Measurements from ENCODE around the gene STRAP. TPM values are rescaled to one million over a fixed set of nuclear protein-coding genes. Genes with fewer than 3 reads are reported as not detected.

The STRAP gene
- total and polyA plus RNA-seq, 2 experiments from 2014 or later = 229 to 403 TPM

DNA sequence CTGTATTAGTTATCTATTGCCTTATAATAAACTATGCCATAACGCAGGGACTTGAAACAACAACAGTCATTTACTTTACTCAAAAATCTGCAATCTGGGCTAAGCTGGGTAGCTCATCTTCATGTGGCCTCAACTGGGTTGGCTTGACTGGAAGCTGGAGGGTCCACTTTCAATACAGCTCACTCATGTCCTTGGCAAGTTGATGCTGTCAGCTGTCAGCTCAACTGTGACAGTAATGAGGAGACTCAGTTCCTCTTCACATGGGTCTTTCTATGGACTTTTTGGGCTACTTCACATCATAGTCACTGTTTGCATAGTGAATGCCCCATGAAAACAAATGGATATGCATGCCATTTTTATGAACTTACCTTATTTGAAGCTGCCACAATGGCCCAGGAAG lies 33.6 kb upstream of the STRAP start:
- no peaks in the 10 kb centered on the region for H3K27me3 ChIP-seq (ENCODE audit: insufficient read depth)
- Mint-ChIP-seq H3K27ac (no peak overlapping the region), H3K27me3 (ENCODE audit: insufficient read depth, low read depth, poor library complexity) (no peaks in the 10 kb centered on the region), H3K4me1 (no peaks in the 10 kb centered on the region), H3K9me3 (no peaks in the 10 kb centered on the region), H3K36me3 (ENCODE audit: low read depth) (no peaks in the 10 kb centered on the region), H3K4me3 (no peak overlapping the region)
- TF ChIP-seq POLR2AphosphoS5 (IDR thresholded peaks at IDR 0.05; ENCODE audit: low read depth) (no peak), JUNB (IDR thresholded peaks at IDR 0.05; ENCODE audit: unreplicated experiment) (no peak), EZH2phosphoT487 (IDR thresholded peaks at IDR 0.05; ENCODE audit: unreplicated experiment) (no peak), EZH2 (IDR thresholded peaks at IDR 0.05; ENCODE audit: low read depth, unreplicated experiment) (no peak), ZNF331 (CRISPR knock-in tag; IDR thresholded peaks at IDR 0.05; ENCODE audit: low read depth) (no peak), ZNF114 (CRISPR knock-in tag; IDR thresholded peaks at IDR 0.05) (no peak), NANOG (IDR thresholded peaks at IDR 0.05; ENCODE audit: borderline replicate concordance) (no peak)
- TF ChIP-seq, protein P1, sequence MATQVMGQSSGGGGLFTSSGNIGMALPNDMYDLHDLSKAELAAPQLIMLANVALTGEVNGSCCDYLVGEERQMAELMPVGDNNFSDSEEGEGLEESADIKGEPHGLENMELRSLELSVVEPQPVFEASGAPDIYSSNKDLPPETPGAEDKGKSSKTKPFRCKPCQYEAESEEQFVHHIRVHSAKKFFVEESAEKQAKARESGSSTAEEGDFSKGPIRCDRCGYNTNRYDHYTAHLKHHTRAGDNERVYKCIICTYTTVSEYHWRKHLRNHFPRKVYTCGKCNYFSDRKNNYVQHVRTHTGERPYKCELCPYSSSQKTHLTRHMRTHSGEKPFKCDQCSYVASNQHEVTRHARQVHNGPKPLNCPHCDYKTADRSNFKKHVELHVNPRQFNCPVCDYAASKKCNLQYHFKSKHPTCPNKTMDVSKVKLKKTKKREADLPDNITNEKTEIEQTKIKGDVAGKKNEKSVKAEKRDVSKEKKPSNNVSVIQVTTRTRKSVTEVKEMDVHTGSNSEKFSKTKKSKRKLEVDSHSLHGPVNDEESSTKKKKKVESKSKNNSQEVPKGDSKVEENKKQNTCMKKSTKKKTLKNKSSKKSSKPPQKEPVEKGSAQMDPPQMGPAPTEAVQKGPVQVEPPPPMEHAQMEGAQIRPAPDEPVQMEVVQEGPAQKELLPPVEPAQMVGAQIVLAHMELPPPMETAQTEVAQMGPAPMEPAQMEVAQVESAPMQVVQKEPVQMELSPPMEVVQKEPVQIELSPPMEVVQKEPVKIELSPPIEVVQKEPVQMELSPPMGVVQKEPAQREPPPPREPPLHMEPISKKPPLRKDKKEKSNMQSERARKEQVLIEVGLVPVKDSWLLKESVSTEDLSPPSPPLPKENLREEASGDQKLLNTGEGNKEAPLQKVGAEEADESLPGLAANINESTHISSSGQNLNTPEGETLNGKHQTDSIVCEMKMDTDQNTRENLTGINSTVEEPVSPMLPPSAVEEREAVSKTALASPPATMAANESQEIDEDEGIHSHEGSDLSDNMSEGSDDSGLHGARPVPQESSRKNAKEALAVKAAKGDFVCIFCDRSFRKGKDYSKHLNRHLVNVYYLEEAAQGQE (IDR thresholded peaks at IDR 0.05; ENCODE audit: unreplicated experiment) = no peak
- DNase-seq (ENCODE audit: low spot score) (no peak), ATAC-seq (no peak)
- no peak overlapping the region for H2AFZ ChIP-seq
- no peak overlapping the region for H3K4me2 ChIP-seq
- H3F3A ChIP-seq (replicated peaks; ENCODE audit: low read depth) = no peaks in the 10 kb centered on the region
- H3K4me3 ChIP-seq = no peak overlapping the region
- no peaks in the 10 kb centered on the region for H3K79me2 ChIP-seq (replicated peaks; ENCODE audit: insufficient read depth)
- no peaks in the 10 kb centered on the region for H4K20me1 ChIP-seq (replicated peaks; ENCODE audit: insufficient read depth)
- 0 out of 2 replicates have a peak, but pooled peaks cover 3% of the 10 kb centered on the region for H3K9me2 ChIP-seq (ENCODE audit: insufficient read depth)
- no peak overlapping the region for H3K27ac ChIP-seq (ENCODE audit: low read depth)
- no peaks in the 10 kb centered on the region for H3K36me3 ChIP-seq (ENCODE audit: insufficient read depth)
- H3K4me1 ChIP-seq (ENCODE audit: insufficient read depth) = no peaks in the 10 kb centered on the region

DNA sequence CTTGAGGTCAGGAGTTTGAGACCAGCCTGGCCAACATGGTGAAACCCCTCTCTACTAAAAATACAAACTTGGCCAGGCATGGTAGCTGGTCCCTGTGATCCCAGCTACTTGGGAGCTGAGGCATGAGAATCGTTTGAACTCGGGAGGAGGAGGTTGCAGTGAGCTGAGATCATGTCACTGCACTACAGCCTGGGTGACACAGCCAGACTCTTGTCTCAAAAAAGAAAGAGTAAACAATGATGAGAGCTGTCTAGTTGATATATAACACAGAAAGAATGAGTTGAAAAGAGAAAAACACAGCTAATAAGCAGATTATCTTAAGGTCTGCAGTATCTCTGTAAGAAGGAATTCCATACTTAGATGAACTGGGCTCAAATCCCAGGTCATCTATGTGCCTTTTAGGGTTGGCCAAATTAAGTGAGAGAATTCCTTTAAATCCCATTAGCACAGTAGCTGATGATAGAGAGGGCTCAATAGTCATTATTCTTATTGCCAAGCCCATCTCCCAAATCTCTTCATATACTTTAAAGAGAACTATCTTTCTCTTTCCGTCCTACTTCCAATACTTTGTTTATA lies 31.1 kb upstream of the STRAP start:
- H3K27me3 Mint-ChIP-seq (ENCODE audit: insufficient read depth, low read depth, poor library complexity) = no peaks in the 10 kb centered on the region
- TF ChIP-seq STAT1 (IDR thresholded peaks at IDR 0.05; ENCODE audit: unreplicated experiment) = no peak
- TF ChIP-seq, protein P2, sequence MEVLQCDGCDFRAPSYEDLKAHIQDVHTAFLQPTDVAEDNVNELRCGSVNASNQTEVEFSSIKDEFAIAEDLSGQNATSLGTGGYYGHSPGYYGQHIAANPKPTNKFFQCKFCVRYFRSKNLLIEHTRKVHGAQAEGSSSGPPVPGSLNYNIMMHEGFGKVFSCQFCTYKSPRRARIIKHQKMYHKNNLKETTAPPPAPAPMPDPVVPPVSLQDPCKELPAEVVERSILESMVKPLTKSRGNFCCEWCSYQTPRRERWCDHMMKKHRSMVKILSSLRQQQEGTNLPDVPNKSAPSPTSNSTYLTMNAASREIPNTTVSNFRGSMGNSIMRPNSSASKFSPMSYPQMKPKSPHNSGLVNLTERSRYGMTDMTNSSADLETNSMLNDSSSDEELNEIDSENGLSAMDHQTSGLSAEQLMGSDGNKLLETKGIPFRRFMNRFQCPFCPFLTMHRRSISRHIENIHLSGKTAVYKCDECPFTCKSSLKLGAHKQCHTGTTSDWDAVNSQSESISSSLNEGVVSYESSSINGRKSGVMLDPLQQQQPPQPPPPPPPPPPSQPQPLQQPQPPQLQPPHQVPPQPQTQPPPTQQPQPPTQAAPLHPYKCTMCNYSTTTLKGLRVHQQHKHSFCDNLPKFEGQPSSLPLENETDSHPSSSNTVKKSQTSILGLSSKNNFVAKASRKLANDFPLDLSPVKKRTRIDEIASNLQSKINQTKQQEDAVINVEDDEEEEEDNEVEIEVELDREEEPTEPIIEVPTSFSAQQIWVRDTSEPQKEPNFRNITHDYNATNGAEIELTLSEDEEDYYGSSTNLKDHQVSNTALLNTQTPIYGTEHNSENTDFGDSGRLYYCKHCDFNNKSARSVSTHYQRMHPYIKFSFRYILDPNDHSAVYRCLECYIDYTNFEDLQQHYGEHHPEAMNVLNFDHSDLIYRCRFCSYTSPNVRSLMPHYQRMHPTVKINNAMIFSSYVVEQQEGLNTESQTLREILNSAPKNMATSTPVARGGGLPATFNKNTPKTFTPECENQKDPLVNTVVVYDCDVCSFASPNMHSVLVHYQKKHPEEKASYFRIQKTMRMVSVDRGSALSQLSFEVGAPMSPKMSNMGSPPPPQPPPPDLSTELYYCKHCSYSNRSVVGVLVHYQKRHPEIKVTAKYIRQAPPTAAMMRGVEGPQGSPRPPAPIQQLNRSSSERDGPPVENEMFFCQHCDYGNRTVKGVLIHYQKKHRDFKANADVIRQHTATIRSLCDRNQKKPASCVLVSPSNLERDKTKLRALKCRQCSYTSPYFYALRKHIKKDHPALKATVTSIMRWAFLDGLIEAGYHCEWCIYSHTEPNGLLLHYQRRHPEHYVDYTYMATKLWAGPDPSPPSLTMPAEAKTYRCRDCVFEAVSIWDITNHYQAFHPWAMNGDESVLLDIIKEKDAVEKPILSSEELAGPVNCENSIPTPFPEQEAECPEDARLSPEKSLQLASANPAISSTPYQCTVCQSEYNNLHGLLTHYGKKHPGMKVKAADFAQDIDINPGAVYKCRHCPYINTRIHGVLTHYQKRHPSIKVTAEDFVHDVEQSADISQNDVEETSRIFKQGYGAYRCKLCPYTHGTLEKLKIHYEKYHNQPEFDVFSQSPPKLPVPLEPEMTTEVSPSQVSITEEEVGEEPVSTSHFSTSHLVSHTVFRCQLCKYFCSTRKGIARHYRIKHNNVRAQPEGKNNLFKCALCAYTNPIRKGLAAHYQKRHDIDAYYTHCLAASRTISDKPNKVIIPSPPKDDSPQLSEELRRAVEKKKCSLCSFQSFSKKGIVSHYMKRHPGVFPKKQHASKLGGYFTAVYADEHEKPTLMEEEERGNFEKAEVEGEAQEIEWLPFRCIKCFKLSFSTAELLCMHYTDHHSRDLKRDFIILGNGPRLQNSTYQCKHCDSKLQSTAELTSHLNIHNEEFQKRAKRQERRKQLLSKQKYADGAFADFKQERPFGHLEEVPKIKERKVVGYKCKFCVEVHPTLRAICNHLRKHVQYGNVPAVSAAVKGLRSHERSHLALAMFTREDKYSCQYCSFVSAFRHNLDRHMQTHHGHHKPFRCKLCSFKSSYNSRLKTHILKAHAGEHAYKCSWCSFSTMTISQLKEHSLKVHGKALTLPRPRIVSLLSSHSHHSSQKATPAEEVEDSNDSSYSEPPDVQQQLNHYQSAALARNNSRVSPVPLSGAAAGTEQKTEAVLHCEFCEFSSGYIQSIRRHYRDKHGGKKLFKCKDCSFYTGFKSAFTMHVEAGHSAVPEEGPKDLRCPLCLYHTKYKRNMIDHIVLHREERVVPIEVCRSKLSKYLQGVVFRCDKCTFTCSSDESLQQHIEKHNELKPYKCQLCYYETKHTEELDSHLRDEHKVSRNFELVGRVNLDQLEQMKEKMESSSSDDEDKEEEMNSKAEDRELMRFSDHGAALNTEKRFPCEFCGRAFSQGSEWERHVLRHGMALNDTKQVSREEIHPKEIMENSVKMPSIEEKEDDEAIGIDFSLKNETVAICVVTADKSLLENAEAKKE (CRISPR knock-in tag; IDR thresholded peaks at IDR 0.05) = no peak
- TF ChIP-seq, protein P3, sequence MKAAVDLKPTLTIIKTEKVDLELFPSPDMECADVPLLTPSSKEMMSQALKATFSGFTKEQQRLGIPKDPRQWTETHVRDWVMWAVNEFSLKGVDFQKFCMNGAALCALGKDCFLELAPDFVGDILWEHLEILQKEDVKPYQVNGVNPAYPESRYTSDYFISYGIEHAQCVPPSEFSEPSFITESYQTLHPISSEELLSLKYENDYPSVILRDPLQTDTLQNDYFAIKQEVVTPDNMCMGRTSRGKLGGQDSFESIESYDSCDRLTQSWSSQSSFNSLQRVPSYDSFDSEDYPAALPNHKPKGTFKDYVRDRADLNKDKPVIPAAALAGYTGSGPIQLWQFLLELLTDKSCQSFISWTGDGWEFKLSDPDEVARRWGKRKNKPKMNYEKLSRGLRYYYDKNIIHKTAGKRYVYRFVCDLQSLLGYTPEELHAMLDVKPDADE (IDR thresholded peaks at IDR 0.05) = no peak
- no peak for TF ChIP-seq CREB1 (CRISPR knock-in tag; IDR thresholded peaks at IDR 0.05; ENCODE audit: low read depth)
- no peak for TF ChIP-seq JUNB (IDR thresholded peaks at IDR 0.05; ENCODE audit: unreplicated experiment)

More for the DNA sequence above, 31.1 kb upstream of the STRAP start:
- no peaks in the 10 kb centered on the region for H3K36me3 Mint-ChIP-seq (ENCODE audit: low read depth)
- H3K4me3 Mint-ChIP-seq = no peak overlapping the region
- Histone ChIP-seq H2AFZ (no peak overlapping the region), H4K20me1 (replicated peaks; ENCODE audit: insufficient read depth) (no peaks in the 10 kb centered on the region), H3K36me3 (ENCODE audit: insufficient read depth) (no peaks in the 10 kb centered on the region), H3K4me2 (no peak overlapping the region), H3K4me3 (no peak overlapping the region), H3K9me2 (ENCODE audit: insufficient read depth) (0 out of 2 replicates have a peak, but pooled peaks cover 3% of the 10 kb centered on the region), H3K4me1 (ENCODE audit: insufficient read depth) (no peaks in the 10 kb centered on the region), H3K79me2 (replicated peaks; ENCODE audit: insufficient read depth) (no peaks in the 10 kb centered on the region), H3K27me3 (ENCODE audit: insufficient read depth) (no peaks in the 10 kb centered on the region), H3K27ac (ENCODE audit: low read depth) (no peak overlapping the region), H3F3A (replicated peaks; ENCODE audit: low read depth) (no peaks in the 10 kb centered on the region)
- no peak overlapping the region for H3K27ac Mint-ChIP-seq
- ATAC-seq (no peak), DNase-seq (ENCODE audit: low spot score) (no peak)
- H3K9me3 Mint-ChIP-seq = no peaks in the 10 kb centered on the region
- no peaks in the 10 kb centered on the region for H3K4me1 Mint-ChIP-seq
